ENCODE results near the gene SSRP1.

Gene SSRP1

DNA sequence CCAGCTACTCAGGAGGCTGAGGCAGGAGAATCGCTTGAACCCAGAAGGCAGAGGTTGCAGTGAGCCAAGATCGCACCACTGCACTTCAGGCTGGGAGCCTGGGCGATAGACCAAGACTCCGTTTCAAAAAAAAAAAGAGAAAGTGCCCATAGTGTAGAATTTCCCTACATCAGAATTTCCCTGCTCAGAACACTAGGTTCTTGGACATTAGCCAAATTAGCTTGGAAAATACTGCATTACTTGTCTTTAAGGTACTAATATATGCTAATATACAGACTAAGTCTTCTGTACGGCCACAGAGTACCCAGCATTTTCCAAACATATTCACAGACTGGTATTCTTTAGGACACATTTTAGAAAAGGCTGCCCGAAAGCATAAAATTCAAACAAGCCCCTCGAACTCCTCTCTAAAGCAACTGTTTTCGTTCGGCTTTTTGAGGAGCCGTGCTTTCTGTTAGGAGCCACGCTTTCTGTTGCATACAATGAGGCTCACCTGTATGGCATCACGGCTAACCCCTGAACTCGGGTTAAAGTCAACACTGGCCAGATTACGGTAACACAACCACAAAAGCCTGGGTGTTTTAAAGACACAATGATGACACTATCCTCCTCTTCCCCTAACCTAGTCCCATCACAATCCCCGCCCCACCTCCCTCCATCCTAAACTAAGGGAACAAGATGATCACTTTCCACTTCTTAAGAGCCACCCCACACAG, 29.4 kb downstream of the SSRP1 start:
- no peak for DNase-seq (ENCODE audit: low read depth)
- H3K4me3 ChIP-seq (ENCODE audit: low read depth, low read length), result no peak overlapping the region

GRCh38 chr11:57305523-57305922, 30.2 kb downstream of the SSRP1 start:
- no peak for DNase-seq (ENCODE audit: low read depth)
- H3K4me3 ChIP-seq (ENCODE audit: low read depth, low read length), result no peak overlapping the region
- TF ChIP-seq CTCF (IDR thresholded peaks at IDR 0.05; ENCODE audit: low read depth, low read length) (no peak), POLR2A (IDR thresholded peaks at IDR 0.05; ENCODE audit: extremely low read depth, insufficient read length) (no peak), MYC (IDR thresholded peaks at IDR 0.05; ENCODE audit: low read depth, low read length) (no peak)
- TF ChIP-seq, protein P1, sequence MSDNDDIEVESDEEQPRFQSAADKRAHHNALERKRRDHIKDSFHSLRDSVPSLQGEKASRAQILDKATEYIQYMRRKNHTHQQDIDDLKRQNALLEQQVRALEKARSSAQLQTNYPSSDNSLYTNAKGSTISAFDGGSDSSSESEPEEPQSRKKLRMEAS (IDR thresholded peaks at IDR 0.05; ENCODE audit: low read depth, low read length), result no peak

More for the DNA sequence above, 29.4 kb downstream of the SSRP1 start:
- TF ChIP-seq MYC (IDR thresholded peaks at IDR 0.05; ENCODE audit: low read depth, low read length), result no peak
- TF ChIP-seq, protein P1 (IDR thresholded peaks at IDR 0.05; ENCODE audit: low read depth, low read length), result no peak
- no peak for TF ChIP-seq POLR2A (IDR thresholded peaks at IDR 0.05; ENCODE audit: extremely low read depth, insufficient read length)
- no peak for TF ChIP-seq CTCF (IDR thresholded peaks at IDR 0.05; ENCODE audit: low read depth, low read length)

- H3K4me3 ChIP-seq (ENCODE audit: low read depth, low read length), result no peak overlapping the region
- TF ChIP-seq MYC (IDR thresholded peaks at IDR 0.05; ENCODE audit: low read depth, low read length) (no peak), POLR2A (IDR thresholded peaks at IDR 0.05; ENCODE audit: extremely low read depth, insufficient read length) (no peak), CTCF (IDR thresholded peaks at IDR 0.05; ENCODE audit: low read depth, low read length) (no peak)
- TF ChIP-seq, protein P1 (IDR thresholded peaks at IDR 0.05; ENCODE audit: low read depth, low read length), result no peak
- DNase-seq (ENCODE audit: low read depth), result no peak
Measured at GRCh38 chr11:57303990-57304579, 31.6 kb downstream of the SSRP1 start.

- DNase-seq (ENCODE audit: low read depth), result no peak
- no peak overlapping the region for H3K4me3 ChIP-seq (ENCODE audit: low read depth, low read length)
- TF ChIP-seq, protein P1 (IDR thresholded peaks at IDR 0.05; ENCODE audit: low read depth, low read length), result no peak
- no peak for TF ChIP-seq POLR2A (IDR thresholded peaks at IDR 0.05; ENCODE audit: extremely low read depth, insufficient read length)
- no peak for TF ChIP-seq MYC (IDR thresholded peaks at IDR 0.05; ENCODE audit: low read depth, low read length)
- TF ChIP-seq CTCF (IDR thresholded peaks at IDR 0.05; ENCODE audit: low read depth, low read length), result no peak
Measured at GRCh38 chr11:57303280-57303989, 32.3 kb downstream of the SSRP1 start.

GRCh38 chr11:57302489-57302888, 33.2 kb downstream of the SSRP1 start:
- no peak for DNase-seq (ENCODE audit: low read depth)
- TF ChIP-seq CTCF (IDR thresholded peaks at IDR 0.05; ENCODE audit: low read depth, low read length) (no peak), MYC (IDR thresholded peaks at IDR 0.05; ENCODE audit: low read depth, low read length) (no peak), POLR2A (IDR thresholded peaks at IDR 0.05; ENCODE audit: extremely low read depth, insufficient read length) (no peak)
- TF ChIP-seq, protein P1 (IDR thresholded peaks at IDR 0.05; ENCODE audit: low read depth, low read length), result no peak

More at GRCh38 chr11:57302489-57302888, 33.2 kb downstream of the SSRP1 start:
- H3K4me3 ChIP-seq (ENCODE audit: low read depth, low read length), result no peak overlapping the region

Data from NB4 (cell line).